CD14-positive monocyte (primary cell): ENCODE data around the gene TNS4. TPM values are rescaled to one million over a fixed set of nuclear protein-coding genes. Genes with fewer than 3 reads are reported as not detected.
A peak's percentile ranks its signal among the peaks of the same experiment; 100 is the strongest.

ENCODE experiments used
- DNase-seq, 3 donors: peaks; one replicate each; pipeline ENCODE4 v3.0.0-alpha.2; 2011 to 2022
- H2AFZ ChIP-seq: 2 replicates; pipeline ENCODE4 v1.6.0; 2012; ENCODE audit warnings: mild to moderate bottlenecking, low read depth, low read length, inconsistent platforms; ENCODE audit not compliant: insufficient read depth, poor library complexity, severe bottlenecking
- H3K27ac ChIP-seq, 2 donors: 1 replicate in 1 of 2; 2 replicates in 1 of 2; pipeline ENCODE4 v1.5.1; 2012 to 2013; ENCODE audit warnings: low read length in 2 of 2, control low read depth in 1 of 2, inconsistent platforms in 1 of 2, low read depth in 1 of 2, mild to moderate bottlenecking in 1 of 2
- H3K27me3 ChIP-seq, 2 donors: one replicate each; pipeline versions ENCODE4 v1.6.0 to v1.6.1; 2011 to 2013; ENCODE audit warnings: low read length in 2 of 2; ENCODE audit not compliant: control insufficient read depth in 2 of 2, insufficient read depth in 2 of 2
- H3K36me3 ChIP-seq, 2 donors: replicated peaks in 1 of 2; 1 replicate in 1 of 2; 2 replicates in 1 of 2; pipeline versions ENCODE4 v1.5.1 to v1.6.1; 2012 to 2013; ENCODE audit warnings: low read length in 2 of 2, control low read depth in 1 of 2, inconsistent platforms in 1 of 2, mild to moderate bottlenecking in 1 of 2; ENCODE audit not compliant: insufficient read depth in 2 of 2, control insufficient read depth in 1 of 2
- H3K4me1 ChIP-seq, 2 donors: 1 replicate in 1 of 2; 2 replicates in 1 of 2; pipeline versions ENCODE4 v1.5.1 to v1.6.1; 2012 to 2013; ENCODE audit warnings: low read length in 2 of 2, control low read depth in 1 of 2, inconsistent platforms in 1 of 2, mild to moderate bottlenecking in 1 of 2, moderate library complexity in 1 of 2; ENCODE audit not compliant: insufficient read depth in 2 of 2, control insufficient read depth in 1 of 2
- H3K4me2 ChIP-seq: replicated peaks from 2 replicates; pipeline ENCODE3; 2012; ENCODE audit warnings: low read length, moderate library complexity, mild to moderate bottlenecking; ENCODE audit not compliant: poor library complexity, severe bottlenecking; ENCODE audit errors: extremely low read depth
- H3K4me3 ChIP-seq, 3 experiments: fragments of 200-600 bp in 1 of 3; sonication (generic) in 1 of 3; replicated peaks in 1 of 3; 1 replicate in 2 of 3; 2 replicates in 1 of 3; pipeline ENCODE4 v1.5.1; 2011 to 2013; ENCODE audit warnings: low read length in 3 of 3, mild to moderate bottlenecking in 3 of 3, control low read depth in 2 of 3, low read depth in 2 of 3, inconsistent platforms in 1 of 3, moderate library complexity in 1 of 3
- H3K79me2 ChIP-seq: 2 replicates; pipeline ENCODE4 v1.6.0; 2012; ENCODE audit warnings: mild to moderate bottlenecking, control low read depth, inconsistent platforms, low read length, moderate library complexity; ENCODE audit not compliant: insufficient read depth
- H3K9ac ChIP-seq: 2 replicates; pipeline ENCODE4 v1.6.0; 2017; ENCODE audit warnings: low read length, mild to moderate bottlenecking; ENCODE audit not compliant: insufficient read depth, poor library complexity, severe bottlenecking
- H3K9me3 ChIP-seq, 2 donors: replicated peaks in 1 of 2; 1 replicate in 1 of 2; 2 replicates in 1 of 2; pipeline versions ENCODE4 v1.5.1 to v1.6.1; 2012 to 2013; ENCODE audit warnings: low read length in 2 of 2, control low read depth in 1 of 2; ENCODE audit not compliant: control insufficient read depth in 1 of 2, insufficient read depth in 1 of 2
- H4K20me1 ChIP-seq: 2 replicates; pipeline ENCODE4 v1.6.0; 2012; ENCODE audit warnings: mild to moderate bottlenecking, low read length, control low read depth, moderate library complexity; ENCODE audit not compliant: insufficient read depth
- H3K27ac Mint-ChIP-seq, 7 donors: one replicate each; pipeline ENCODE4 v1.8.0; 2020; ENCODE audit warnings: mild to moderate bottlenecking in 7 of 7, mixed read lengths in 7 of 7, moderate library complexity in 6 of 7, inconsistent platforms in 2 of 7
- H3K27me3 Mint-ChIP-seq, 3 donors: one replicate each; pipeline ENCODE4 v1.8.0; 2021 to 2022; ENCODE audit warnings: low read depth in 3 of 3, mild to moderate bottlenecking in 3 of 3, mixed read lengths in 3 of 3, moderate library complexity in 3 of 3, inconsistent platforms in 1 of 3
- H3K36me3 Mint-ChIP-seq, 2 donors: one replicate each; pipeline ENCODE4 v1.8.0; 2020; ENCODE audit warnings: mixed read lengths in 2 of 2, inconsistent platforms in 1 of 2, mild to moderate bottlenecking in 1 of 2
- H3K4me1 Mint-ChIP-seq: one replicate; pipeline ENCODE4 v1.8.0; 2020; ENCODE audit warnings: mild to moderate bottlenecking, mixed read lengths
- H3K4me3 Mint-ChIP-seq, 2 donors: one replicate each; pipeline ENCODE4 v1.8.0; 2020; ENCODE audit warnings: mild to moderate bottlenecking in 2 of 2, mixed read lengths in 2 of 2, moderate library complexity in 1 of 2
- H3K9me3 Mint-ChIP-seq, 7 donors: one replicate each; pipeline ENCODE4 v1.8.0; 2020 to 2022; ENCODE audit warnings: mixed read lengths in 7 of 7, mild to moderate bottlenecking in 6 of 7, moderate library complexity in 6 of 7, inconsistent platforms in 2 of 7
- WGBS: methylation state at CpG from one replicate; pipeline ENCODE4 v1.1.5; 2013; ENCODE audit warnings: missing lambda C conversion rate; ENCODE audit not compliant: insufficient coverage; 5-methylcytosine and 5-hydroxymethylcytosine counted together
- intact Hi-C, 2 donors: fragments of 100-400 bp; cut with micrococcal nuclease; formaldehyde crosslinking; loops; one replicate each; pipeline versions ENCODE4 v1.15.0 to v1.15.1; 2023
- polyA plus RNA-seq, 3 donors: library from polyadenylated mRNA; depleted of rRNA in 1 of 3; unstranded in 2 of 3; stranded (reverse) in 1 of 3; fragments of 300-500 nt in 2 of 3; fragments of >200 nt in 1 of 3; fragmentation: Illumina TruSeq in 2 of 3; gene quantifications; 1 replicate in 2 of 3; 2 replicates in 1 of 3; pipeline ENCODE4 v1.2.3, GENCODE V29; 2012 to 2021
- TF ChIP-seq, protein P1 (sequence below): fragments of 200-600 bp; IDR thresholded peaks from one replicate; pipeline ENCODE4 v1.8.0; 2022; ENCODE audit warnings: antibody characterized with exemption, mild to moderate bottlenecking

Gene TNS4
- polyA plus RNA-seq, 3 donors: not detected

DNA sequence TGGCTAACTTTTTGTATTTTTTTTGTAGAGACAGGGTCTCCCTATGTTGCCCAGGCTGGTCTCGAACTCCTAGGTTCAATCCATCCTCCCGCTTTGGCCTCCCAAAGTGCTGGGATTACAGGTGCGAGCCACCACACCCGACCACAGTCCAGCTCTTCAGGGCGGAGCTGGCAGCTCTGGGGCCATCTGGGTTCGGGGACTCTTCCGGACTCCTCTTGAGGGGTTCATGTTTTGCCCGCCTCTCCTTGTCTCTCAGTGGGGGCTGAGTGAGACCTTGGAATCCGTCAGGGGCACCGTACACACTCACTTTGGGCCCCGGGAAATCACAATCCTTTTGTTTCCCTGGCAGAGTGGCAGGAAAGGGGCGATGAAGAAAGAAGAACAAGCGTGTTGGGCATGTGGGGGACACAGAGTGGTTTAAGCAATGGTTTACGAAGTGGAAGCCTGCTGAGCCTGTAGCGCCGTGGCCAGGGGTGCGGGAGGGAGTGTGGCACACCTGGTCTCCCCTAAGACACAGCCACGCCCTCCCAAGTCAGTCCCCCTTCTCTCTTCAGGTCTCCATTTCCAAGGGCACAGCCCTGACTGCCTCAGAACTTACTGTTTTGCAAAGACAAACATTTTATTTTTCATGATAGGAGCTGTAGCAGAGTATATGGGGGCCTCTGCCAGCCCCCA, 26.1 kb downstream of the TNS4 start:
- Mint-ChIP-seq H3K36me3 (no peaks in the 10 kb centered on the region), H3K4me3 (no peak overlapping the region), H3K27me3 (peaks cover 8 to 19% (median 11%) of the 10 kb centered on the region in 3 donors), H3K4me1 (peaks cover 5% of the 10 kb centered on the region), H3K27ac (peak overlapping the region in 1 of 7 donors; percentile 74), H3K9me3 (peaks cover 0 to 4% (median 0%) of the 10 kb centered on the region in 7 donors)
- H3K4me3 ChIP-seq: no peak overlapping the region
- no peak for DNase-seq
- H3K27me3 ChIP-seq: no peaks in the 10 kb centered on the region
- H3K9ac ChIP-seq: no peak overlapping the region
- H3K79me2 ChIP-seq: no peaks in the 10 kb centered on the region
- H4K20me1 ChIP-seq: no peaks in the 10 kb centered on the region
- TF ChIP-seq, protein P1, sequence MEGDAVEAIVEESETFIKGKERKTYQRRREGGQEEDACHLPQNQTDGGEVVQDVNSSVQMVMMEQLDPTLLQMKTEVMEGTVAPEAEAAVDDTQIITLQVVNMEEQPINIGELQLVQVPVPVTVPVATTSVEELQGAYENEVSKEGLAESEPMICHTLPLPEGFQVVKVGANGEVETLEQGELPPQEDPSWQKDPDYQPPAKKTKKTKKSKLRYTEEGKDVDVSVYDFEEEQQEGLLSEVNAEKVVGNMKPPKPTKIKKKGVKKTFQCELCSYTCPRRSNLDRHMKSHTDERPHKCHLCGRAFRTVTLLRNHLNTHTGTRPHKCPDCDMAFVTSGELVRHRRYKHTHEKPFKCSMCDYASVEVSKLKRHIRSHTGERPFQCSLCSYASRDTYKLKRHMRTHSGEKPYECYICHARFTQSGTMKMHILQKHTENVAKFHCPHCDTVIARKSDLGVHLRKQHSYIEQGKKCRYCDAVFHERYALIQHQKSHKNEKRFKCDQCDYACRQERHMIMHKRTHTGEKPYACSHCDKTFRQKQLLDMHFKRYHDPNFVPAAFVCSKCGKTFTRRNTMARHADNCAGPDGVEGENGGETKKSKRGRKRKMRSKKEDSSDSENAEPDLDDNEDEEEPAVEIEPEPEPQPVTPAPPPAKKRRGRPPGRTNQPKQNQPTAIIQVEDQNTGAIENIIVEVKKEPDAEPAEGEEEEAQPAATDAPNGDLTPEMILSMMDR: no peak
- intact Hi-C loops: no loop called here
- no peak overlapping the region for H3K4me2 ChIP-seq
- peaks cover 9% of the 10 kb centered on the region in 2 donors for H3K4me1 ChIP-seq
- WGBS: 93% methylated on average over 13 of the region's 18 CpGs
- H3K27ac ChIP-seq: no peak overlapping the region
- H3K36me3 ChIP-seq: no peaks in the 10 kb centered on the region
- no peak overlapping the region for H2AFZ ChIP-seq
- no peaks in the 10 kb centered on the region for H3K9me3 ChIP-seq

GRCh38 chr17:40474419-40475002, 26.9 kb downstream of the TNS4 start:
- no peak overlapping the region for H2AFZ ChIP-seq
- H3K9ac ChIP-seq: no peak overlapping the region
- 98% methylated on average over 5 of the region's 9 CpGs for WGBS
- intact Hi-C loops: no loop called here
- TF ChIP-seq, protein P1: no peak
- H3K27me3 ChIP-seq: no peaks in the 10 kb centered on the region
- DNase-seq: no peak
- H3K36me3 ChIP-seq: no peaks in the 10 kb centered on the region
- H3K27ac Mint-ChIP-seq: no peak overlapping the region
- no peaks in the 10 kb centered on the region for H3K36me3 Mint-ChIP-seq
- no peaks in the 10 kb centered on the region for H3K79me2 ChIP-seq
- H3K4me3 Mint-ChIP-seq: no peak overlapping the region
- no peaks in the 10 kb centered on the region for H3K9me3 ChIP-seq
- peaks cover 11 to 22% (median 12%) of the 10 kb centered on the region in 3 donors for H3K27me3 Mint-ChIP-seq
- no peak overlapping the region for H3K27ac ChIP-seq
- peaks cover 0 to 4% (median 0%) of the 10 kb centered on the region in 7 donors for H3K9me3 Mint-ChIP-seq
- no peak overlapping the region for H3K4me2 ChIP-seq
- no peak overlapping the region for H3K4me3 ChIP-seq
- peaks cover 0 to under 1% of the 10 kb centered on the region in 2 donors for H3K4me1 ChIP-seq
- H3K4me1 Mint-ChIP-seq: no peaks in the 10 kb centered on the region
- H4K20me1 ChIP-seq: no peaks in the 10 kb centered on the region
